Skin of body (tissue), 2 donors: ENCODE results near the gene PCDHB2. TPM values are rescaled to one million over a fixed set of nuclear protein-coding genes. Genes with fewer than 3 reads are reported as not detected.
"Not testable (repeated sequence)": the region's sequence is repeated elsewhere in the genome, so short reads cannot be mapped to it uniquely, and the experiment has no call there.

ENCODE experiments used
- DNase-seq: peaks from one replicate; lab custom pipeline; 2025; lab: John Stamatoyannopoulos, UW
- total RNA-seq: library from RNA; depleted of rRNA; stranded (reverse); fragments of >200 nt; gene quantifications from one replicate; pipeline ENCODE4 v1.2.3, GENCODE V29; 2014

The PCDHB2 gene
- 3.1 TPM for total RNA-seq

GRCh38 chr5:141094481-141095262 lies at the start of gene PCDHB2:
TSS of gene PCDHB2 (plus strand) at chr5:141094615. CDS start at chr5:141094791, 176 bp downstream.
- no peak for DNase-seq

GRCh38 chr5:141050622-141051520 lies 43.5 kb upstream of the PCDHB2 start, which contains the start of gene PCDHB1:
TSS of gene PCDHB1 (plus strand) at chr5:141051374. CDS start at chr5:141051471, 97 bp downstream.
- no peak for DNase-seq

DNA sequence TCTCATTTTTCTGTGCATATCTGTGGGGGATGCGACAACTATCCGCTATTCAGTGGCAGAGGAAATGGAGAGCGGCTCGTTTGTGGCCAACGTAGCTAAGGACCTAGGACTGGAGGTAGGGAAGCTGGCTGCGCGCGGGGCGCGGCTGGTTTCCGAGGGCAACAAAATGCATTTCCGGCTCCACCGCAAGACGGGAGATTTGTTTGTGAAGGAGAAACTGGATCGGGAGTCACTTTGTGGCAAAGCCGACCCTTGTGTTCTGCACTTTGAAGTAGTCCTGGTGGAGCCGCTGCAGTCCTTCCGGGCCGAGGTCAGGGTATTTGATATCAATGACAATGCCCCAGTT lies 42.9 kb upstream of the PCDHB2 start:
- DNase-seq: no peak

- DNase-seq: no peak
Measured at GRCh38 chr5:141077826-141078225, 16.6 kb upstream of the PCDHB2 start.

GRCh38 chr5:141082228-141082627 lies 12.2 kb upstream of the PCDHB2 start:
- DNase-seq: no peak

GRCh38 chr5:141084487-141084989 lies 9.9 kb upstream of the PCDHB2 start:
- DNase-seq: no peak

DNA sequence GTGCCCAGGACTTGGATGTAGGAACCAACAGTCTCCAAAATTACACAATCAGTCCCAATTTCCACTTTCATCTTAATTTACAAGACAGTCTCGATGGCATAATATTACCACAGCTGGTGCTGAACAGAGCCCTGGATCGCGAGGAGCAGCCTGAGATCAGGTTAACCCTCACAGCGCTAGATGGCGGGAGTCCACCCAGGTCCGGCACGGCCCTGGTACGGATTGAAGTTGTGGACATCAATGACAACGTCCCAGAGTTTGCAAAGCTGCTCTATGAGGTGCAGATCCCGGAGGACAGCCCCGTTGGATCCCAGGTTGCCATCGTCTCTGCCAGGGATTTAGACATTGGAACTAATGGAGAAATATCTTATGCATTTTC lies 837 bp downstream of the PCDHB2 start:
- DNase-seq: no peak

- DNase-seq: not testable (repeated sequence)
Measured at GRCh38 chr5:141096181-141096580, 1.8 kb downstream of the PCDHB2 start.

DNA sequence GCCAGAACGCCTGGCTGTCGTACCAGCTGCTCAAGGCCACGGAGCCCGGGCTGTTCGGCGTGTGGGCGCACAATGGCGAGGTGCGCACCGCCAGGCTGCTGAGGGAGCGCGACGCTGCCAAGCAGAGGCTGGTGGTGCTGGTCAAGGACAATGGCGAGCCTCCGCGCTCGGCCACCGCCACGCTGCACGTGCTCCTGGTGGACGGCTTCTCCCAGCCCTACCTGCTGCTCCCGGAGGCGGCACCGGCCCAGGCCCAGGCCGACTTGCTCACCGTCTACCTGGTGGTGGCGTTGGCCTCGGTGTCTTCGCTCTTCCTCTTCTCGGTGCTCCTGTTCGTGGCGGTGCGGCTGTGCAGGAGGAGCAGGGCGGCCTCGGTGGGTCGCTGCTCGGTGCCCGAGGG lies 2.2 kb downstream of the PCDHB2 start:
- DNase-seq: not testable (repeated sequence)

DNA sequence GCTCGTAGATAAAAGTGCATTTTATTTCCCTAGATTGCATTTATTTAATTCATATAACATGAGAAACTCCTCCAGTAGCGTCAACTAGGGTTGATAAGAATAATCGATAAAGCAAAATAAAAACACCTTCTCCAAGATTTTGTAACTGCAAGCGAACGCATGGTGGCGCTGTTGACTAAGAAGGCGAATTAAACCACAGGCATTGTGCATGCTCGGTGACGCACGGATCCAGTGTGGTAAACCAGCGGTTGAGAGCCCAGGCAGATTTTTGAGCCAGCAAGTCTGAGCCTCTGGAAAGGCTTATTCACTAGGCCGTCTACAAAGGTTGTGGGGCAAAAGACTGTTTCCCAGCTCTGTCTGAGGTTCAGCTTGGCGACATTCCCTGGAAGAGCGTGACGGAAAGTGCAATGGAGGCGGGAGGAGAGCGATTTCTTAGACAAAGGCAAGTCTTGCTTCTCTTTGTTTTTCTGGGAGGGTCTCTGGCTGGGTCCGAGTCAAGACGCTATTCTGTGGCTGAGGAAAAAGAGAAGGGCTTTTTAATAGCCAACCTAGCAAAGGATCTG lies 5.9 kb downstream of the PCDHB2 start, which contains the start of gene PCDHB3:
PCDHB3 (plus strand) TSS at position 231 of the 563 bp plus-strand sequence; CDS start at position 408, 177 bp downstream.
- DNase-seq: no peak

- DNase-seq: no peak
Measured at GRCh38 chr5:141101059-141101458, 6.6 kb downstream of the PCDHB2 start.

DNA sequence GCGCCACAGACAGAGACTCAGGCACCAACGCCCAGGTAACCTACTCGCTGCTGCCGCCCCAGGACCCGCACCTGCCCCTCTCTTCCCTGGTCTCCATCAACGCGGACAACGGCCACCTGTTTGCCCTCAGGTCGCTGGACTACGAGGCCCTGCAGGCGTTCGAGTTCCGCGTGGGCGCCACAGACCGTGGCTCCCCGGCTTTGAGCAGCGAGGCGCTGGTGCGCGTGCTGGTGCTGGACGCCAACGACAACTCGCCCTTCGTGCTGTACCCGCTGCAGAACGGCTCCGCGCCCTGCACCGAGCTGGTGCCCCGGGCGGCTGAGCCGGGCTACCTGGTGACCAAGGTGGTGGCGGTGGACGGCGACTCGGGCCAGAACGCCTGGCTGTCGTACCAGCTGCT lies 7.7 kb downstream of the PCDHB2 start:
- not testable (repeated sequence) for DNase-seq

DNA sequence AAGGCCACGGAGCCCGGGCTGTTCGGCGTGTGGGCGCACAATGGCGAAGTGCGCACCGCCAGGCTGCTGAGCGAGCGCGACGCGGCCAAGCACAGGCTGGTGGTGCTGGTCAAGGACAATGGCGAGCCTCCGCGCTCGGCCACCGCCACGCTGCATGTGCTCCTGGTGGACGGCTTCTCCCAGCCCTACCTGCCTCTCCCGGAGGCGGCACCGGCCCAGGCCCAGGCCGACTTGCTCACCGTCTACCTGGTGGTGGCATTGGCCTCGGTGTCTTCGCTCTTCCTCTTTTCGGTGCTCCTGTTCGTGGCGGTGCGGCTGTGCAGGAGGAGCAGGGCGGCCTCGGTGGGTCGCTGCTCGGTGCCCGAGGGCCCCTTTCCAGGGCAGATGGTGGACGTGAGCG lies 8.1 kb downstream of the PCDHB2 start:
- not testable (repeated sequence) for DNase-seq

GRCh38 chr5:141105350-141105749 lies 10.9 kb downstream of the PCDHB2 start:
- no peak for DNase-seq

GRCh38 chr5:141119250-141119649 lies 24.8 kb downstream of the PCDHB2 start:
- no peak for DNase-seq

- DNase-seq: no peak
Measured at GRCh38 chr5:141121563-141121962, 27.1 kb downstream of the PCDHB2 start, which contains the start of gene PCDHB4. TSS of gene PCDHB4 (plus strand) at chr5:141121818. CDS start at chr5:141121999, 181 bp downstream.

DNA sequence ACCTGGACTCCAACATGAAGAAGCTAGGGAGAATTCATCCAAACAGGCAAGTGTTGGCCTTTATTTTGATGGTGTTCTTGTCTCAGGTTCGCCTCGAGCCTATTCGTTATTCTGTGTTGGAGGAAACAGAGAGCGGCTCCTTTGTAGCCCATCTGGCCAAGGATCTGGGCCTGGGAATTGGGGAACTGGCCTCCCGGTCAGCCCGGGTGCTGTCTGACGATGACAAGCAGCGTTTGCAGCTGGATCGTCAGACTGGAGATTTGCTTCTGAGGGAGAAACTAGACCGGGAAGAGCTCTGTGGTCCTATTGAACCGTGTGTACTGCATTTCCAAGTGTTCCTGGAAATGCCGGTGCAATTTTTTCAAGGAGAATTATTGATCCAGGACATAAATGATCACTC lies 27.6 kb downstream of the PCDHB2 start:
- DNase-seq: no peak

DNA sequence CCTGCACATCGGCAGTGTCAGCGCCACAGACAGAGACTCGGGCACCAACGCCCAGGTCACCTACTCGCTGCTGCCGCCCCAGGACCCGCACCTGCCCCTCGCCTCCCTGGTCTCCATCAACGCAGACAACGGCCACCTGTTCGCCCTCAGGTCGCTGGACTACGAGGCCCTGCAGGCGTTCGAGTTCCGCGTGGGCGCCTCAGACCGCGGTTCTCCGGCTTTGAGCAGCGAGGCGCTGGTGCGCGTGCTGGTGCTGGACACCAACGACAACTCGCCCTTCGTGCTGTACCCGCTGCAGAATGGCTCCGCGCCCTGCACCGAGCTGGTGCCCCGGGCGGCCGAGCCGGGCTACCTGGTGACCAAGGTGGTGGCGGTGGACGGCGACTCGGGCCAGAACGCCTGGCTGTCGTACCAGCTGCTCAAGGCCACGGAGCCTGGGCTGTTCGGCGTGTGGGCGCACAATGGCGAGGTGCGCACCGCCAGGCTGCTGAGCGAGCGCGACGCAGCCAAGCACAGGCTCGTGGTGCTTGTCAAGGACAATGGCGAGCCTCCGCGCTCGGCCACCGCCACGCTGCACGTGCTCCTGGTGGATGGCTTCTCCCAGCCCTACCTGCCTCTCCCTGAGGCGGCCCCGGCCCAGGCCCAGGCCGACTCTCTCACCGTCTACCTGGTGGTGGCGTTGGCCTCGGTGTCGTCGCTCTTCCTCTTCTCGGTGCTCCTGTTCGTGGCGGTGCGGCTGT lies 29.2 kb downstream of the PCDHB2 start:
- DNase-seq: not testable (repeated sequence)

DNA sequence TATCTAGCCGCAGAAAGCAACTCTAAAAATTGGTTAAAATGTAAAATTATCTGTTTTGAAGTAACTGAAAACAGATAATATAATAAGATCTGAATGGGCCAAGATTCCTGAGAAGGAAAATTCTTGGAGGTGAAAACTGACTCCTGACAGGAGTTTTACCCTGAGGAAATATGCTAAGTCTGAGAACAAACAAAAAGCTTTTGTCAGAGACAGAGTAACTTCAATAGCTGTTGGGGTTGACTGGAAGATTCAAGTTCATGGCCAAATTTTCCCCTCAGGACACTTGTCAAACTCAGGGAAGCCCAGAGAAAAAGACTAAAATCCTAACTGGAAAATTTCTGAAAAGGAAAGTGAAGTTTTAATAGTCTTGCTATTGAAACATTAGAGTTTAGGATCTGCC lies 32.9 kb downstream of the PCDHB2 start:
- DNase-seq: no peak

GRCh38 chr5:141135030-141135717 lies 40.8 kb downstream of the PCDHB2 start, which contains the start of gene PCDHB5:
TSS of gene PCDHB5 (plus strand) at chr5:141135206. CDS start at chr5:141135435, 229 bp downstream.
- DNase-seq: no peak
